ENCODE results near the gene SLK.

The SLK gene

DNA sequence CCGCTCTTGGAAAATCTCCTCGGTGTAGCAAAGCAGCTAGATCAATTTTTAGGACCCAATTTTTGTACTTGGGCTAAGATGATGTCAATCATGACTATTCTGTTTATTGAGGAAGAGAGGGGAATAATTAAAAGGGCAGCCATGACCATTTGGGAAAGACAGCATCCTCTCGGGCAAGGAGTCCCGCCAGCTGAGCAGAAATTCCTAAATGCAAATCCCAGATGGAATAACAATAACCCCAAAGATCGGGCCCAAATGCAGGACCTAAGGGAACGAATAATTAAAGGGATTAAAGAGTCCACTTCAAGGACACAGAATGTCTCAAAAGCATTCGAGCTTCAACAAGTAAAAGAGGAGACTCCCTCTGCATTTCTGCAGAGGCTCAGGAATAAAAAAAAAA is 100.0 kb downstream of the SLK start:
- Histone ChIP-seq H3K27ac (no peak overlapping the region), H3K27me3 (replicated peaks) (no peaks in the 10 kb centered on the region), H3K36me3 (replicated peaks) (no peaks in the 10 kb centered on the region), H3K4me3 (ENCODE audit: low read depth, low read length) (no peak overlapping the region)
- in situ Hi-C loops (cut with HindIII; ENCODE audit: low pct_ligation_motif_present, low sequenced_read_pairs) = no loop called here
- no peak for DNase-seq
- TF ChIP-seq CTCF (IDR thresholded peaks at IDR 0.05; ENCODE audit: low read depth, low read length, missing control alignments) = no peak

DNA sequence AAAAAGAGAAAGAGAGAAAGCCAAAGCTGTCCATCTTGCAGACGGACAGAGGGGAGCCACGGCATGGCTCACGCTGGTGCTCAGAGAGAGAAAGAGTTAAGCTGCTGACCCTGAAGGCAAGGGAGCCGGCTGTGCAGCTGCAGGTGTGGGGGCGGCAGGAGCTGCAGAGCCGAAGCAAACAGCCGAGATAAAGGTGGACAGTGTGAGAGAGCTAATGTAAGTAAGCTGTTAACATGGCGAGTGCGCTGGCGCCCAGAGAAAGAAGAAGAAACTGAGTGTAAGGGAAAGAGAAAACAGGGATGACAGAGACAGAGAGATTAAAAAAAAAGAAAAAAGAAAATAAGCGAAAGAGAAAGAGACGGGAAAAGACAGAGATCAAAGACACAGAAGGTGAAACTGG is 100.6 kb downstream of the SLK start:
- Histone ChIP-seq H3K27ac (no peak overlapping the region), H3K4me3 (ENCODE audit: low read depth, low read length) (no peak overlapping the region), H3K27me3 (replicated peaks) (no peaks in the 10 kb centered on the region), H3K36me3 (replicated peaks) (no peaks in the 10 kb centered on the region)
- TF ChIP-seq CTCF (IDR thresholded peaks at IDR 0.05; ENCODE audit: low read depth, low read length, missing control alignments) = no peak
- no peak for DNase-seq
- in situ Hi-C loops (cut with HindIII; ENCODE audit: low pct_ligation_motif_present, low sequenced_read_pairs) = no loop called here

DNA sequence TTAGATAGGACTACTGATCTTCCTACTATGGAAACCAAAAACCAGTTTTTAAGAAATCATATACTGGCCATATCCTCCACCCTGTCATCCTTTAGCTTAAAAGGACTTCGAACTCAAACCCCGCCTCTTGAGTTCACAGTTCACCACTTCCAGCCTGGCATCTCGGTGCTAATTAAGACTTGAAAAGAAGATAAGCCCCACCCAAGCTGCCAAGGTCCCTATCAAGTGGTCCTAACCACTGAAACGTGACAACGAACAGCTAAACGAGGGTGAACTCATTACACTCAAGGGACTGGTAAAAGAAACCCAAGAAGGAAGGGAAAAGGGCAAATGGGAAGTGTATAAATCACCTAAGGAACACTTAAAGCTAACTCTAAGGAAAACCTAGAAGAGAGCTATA is 102.7 kb downstream of the SLK start:
- no peaks in the 10 kb centered on the region for H3K36me3 ChIP-seq (replicated peaks)
- in situ Hi-C loops (cut with HindIII; ENCODE audit: low pct_ligation_motif_present, low sequenced_read_pairs) = no loop called here

DNA sequence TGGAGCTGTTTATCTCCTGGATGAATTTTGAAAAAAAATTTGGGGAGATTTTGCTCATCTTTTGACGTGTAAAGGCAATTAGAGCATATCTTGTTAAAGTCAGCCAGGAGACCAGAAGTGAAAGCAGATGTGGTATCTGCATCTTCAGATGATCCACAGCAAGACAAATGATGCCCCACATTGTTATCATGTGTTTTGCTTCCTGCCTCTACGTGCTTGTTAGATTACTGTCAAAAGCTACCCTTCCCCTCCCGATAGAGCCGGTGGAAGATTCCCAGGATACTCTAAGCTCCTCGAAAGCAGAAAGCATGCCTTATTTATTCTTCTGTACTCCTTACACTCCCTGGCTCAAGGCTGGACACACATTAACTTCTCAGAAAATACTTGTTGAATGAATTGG is 105.8 kb downstream of the SLK start:
- no peak for DNase-seq
- H3K4me3 ChIP-seq (ENCODE audit: low read depth, low read length) = no peak overlapping the region
- H3K36me3 ChIP-seq (replicated peaks) = no peaks in the 10 kb centered on the region
- no peak for TF ChIP-seq CTCF (IDR thresholded peaks at IDR 0.05; ENCODE audit: low read depth, low read length, missing control alignments)
- H3K27ac ChIP-seq = no peak overlapping the region
- in situ Hi-C loops (cut with HindIII; ENCODE audit: low pct_ligation_motif_present, low sequenced_read_pairs) = no loop called here
- no peaks in the 10 kb centered on the region for H3K27me3 ChIP-seq (replicated peaks)

More for the DNA sequence above, 102.7 kb downstream of the SLK start:
- no peak for DNase-seq
- H3K27ac ChIP-seq = no peak overlapping the region
- no peak for TF ChIP-seq CTCF (IDR thresholded peaks at IDR 0.05; ENCODE audit: low read depth, low read length, missing control alignments)
- no peaks in the 10 kb centered on the region for H3K27me3 ChIP-seq (replicated peaks)
- no peak overlapping the region for H3K4me3 ChIP-seq (ENCODE audit: low read depth, low read length)

DNA sequence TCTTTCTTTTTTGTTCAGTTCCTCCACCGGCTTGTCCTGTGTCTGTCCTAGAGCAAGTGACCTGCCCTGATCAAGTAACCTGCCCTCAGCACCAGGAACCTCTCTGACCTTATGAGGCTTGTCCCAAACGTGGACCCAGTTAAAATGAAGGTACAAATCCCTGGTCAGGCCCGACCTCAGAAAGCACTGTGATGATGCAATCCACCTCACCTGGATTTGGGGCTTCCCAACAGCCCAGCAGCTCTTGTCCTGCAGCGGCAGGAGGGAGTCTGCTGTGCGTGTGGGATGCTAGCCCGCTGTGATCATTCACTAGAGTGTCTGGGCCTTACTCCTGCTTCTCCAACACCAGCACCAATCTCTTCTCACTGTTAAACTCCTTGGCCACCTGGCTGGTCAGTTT is 107.6 kb downstream of the SLK start:
- no peaks in the 10 kb centered on the region for H3K36me3 ChIP-seq (replicated peaks)
- H3K27ac ChIP-seq = no peak overlapping the region
- no peak for DNase-seq
- no peak overlapping the region for H3K4me3 ChIP-seq (ENCODE audit: low read depth, low read length)
- no peaks in the 10 kb centered on the region for H3K27me3 ChIP-seq (replicated peaks)
- in situ Hi-C loops (cut with HindIII; ENCODE audit: low pct_ligation_motif_present, low sequenced_read_pairs) = no loop called here
- TF ChIP-seq CTCF (IDR thresholded peaks at IDR 0.05; ENCODE audit: low read depth, low read length, missing control alignments) = no peak

GRCh38 chr10:104076743-104077160 is 109.8 kb downstream of the SLK start:
- Histone ChIP-seq H3K4me3 (ENCODE audit: low read depth, low read length) (no peak overlapping the region), H3K36me3 (replicated peaks) (no peaks in the 10 kb centered on the region), H3K27ac (no peak overlapping the region), H3K27me3 (replicated peaks) (no peaks in the 10 kb centered on the region)
- DNase-seq = peak; percentile 76
- in situ Hi-C loops (cut with HindIII; ENCODE audit: low pct_ligation_motif_present, low sequenced_read_pairs) = no loop called here
- no peak for TF ChIP-seq CTCF (IDR thresholded peaks at IDR 0.05; ENCODE audit: low read depth, low read length, missing control alignments)

Data from brain microvascular endothelial cell (primary cell).